Neuronal stem cell (in vitro differentiated cells): ENCODE data around the gene VCL.

ENCODE experiments used
- DNase-seq: peaks from one replicate; pipeline ENCODE4 v3.0.0-alpha.2; 2013; ENCODE audit warnings: low spot score
- H2AFZ ChIP-seq: one replicate; pipeline ENCODE4 v1.6.1; 2013; ENCODE audit warnings: mild to moderate bottlenecking, low read length, inconsistent platforms
- H2AK5ac ChIP-seq: 2 replicates; pipeline ENCODE4 v1.6.1; 2013; ENCODE audit warnings: low read depth, mild to moderate bottlenecking, inconsistent platforms, low read length, moderate library complexity, mixed read lengths
- H2BK120ac ChIP-seq: 2 replicates; pipeline ENCODE4 v1.6.1; 2013; ENCODE audit warnings: low read depth, mild to moderate bottlenecking, inconsistent platforms, low read length, moderate library complexity, mixed read lengths
- H2BK12ac ChIP-seq: one replicate; pipeline ENCODE4 v1.6.1; 2013; ENCODE audit warnings: low read length, inconsistent platforms
- H2BK15ac ChIP-seq: 2 replicates; pipeline ENCODE4 v1.6.1; 2013; ENCODE audit warnings: mild to moderate bottlenecking, low read length, inconsistent platforms, mixed read lengths
- H2BK5ac ChIP-seq: one replicate; pipeline ENCODE4 v1.6.1; 2013; ENCODE audit warnings: inconsistent platforms, mild to moderate bottlenecking, low read length, moderate library complexity
- H3K14ac ChIP-seq: one replicate; pipeline ENCODE4 v1.6.1; 2013; ENCODE audit warnings: low read length, inconsistent platforms
- H3K18ac ChIP-seq: 2 replicates; pipeline ENCODE4 v1.6.1; 2013; ENCODE audit warnings: low read length, inconsistent platforms
- H3K23ac ChIP-seq: 2 replicates; pipeline ENCODE4 v1.6.1; 2013; ENCODE audit warnings: low read depth, mild to moderate bottlenecking, mixed read lengths, low read length, inconsistent platforms; ENCODE audit not compliant: poor library complexity
- H3K27ac ChIP-seq: replicated peaks from 3 replicates; pipeline ENCODE4 v1.5.1; 2013; ENCODE audit warnings: low read length, inconsistent platforms
- H3K27me3 ChIP-seq, 3 experiments: 2 replicates each; pipeline ENCODE4 v1.6.1; 2013; ENCODE audit warnings: low read length in 3 of 3, mild to moderate bottlenecking in 2 of 3, inconsistent platforms in 1 of 3, low read depth in 1 of 3, mixed read lengths in 1 of 3, moderate library complexity in 1 of 3; ENCODE audit not compliant: control insufficient read depth in 3 of 3, insufficient read depth in 3 of 3
- H3K36me3 ChIP-seq, 2 donors: replicated peaks in 1 of 2; 2 replicates each; pipeline ENCODE4 v1.6.1; 2013; ENCODE audit warnings: low read length in 2 of 2; ENCODE audit not compliant: control insufficient read depth in 2 of 2, insufficient read depth in 2 of 2
- H3K4ac ChIP-seq: 2 replicates; pipeline ENCODE4 v1.6.1; 2013; ENCODE audit warnings: inconsistent platforms, mild to moderate bottlenecking, low read length, moderate library complexity
- H3K4me1 ChIP-seq, 2 donors: 1 replicate in 1 of 2; 2 replicates in 1 of 2; pipeline ENCODE4 v1.6.1; 2013; ENCODE audit warnings: low read length in 2 of 2, low read depth in 1 of 2; ENCODE audit not compliant: control insufficient read depth in 2 of 2, insufficient read depth in 1 of 2
- H3K4me2 ChIP-seq: one replicate; pipeline ENCODE4 v1.6.1; 2013; ENCODE audit warnings: mild to moderate bottlenecking, low read length, inconsistent platforms; ENCODE audit not compliant: insufficient read depth, poor library complexity, severe bottlenecking
- H3K4me3 ChIP-seq, 2 donors: 2 replicates each; pipeline ENCODE4 v1.5.1; 2013; ENCODE audit warnings: low read length in 2 of 2, mild to moderate bottlenecking in 2 of 2, inconsistent platforms in 1 of 2, moderate library complexity in 1 of 2
- H3K79me1 ChIP-seq: one replicate; pipeline ENCODE4 v1.6.1; 2013; ENCODE audit warnings: low read depth, mild to moderate bottlenecking, inconsistent platforms, low read length, moderate library complexity
- H3K9ac ChIP-seq: one replicate; pipeline ENCODE4 v1.6.1; 2013; ENCODE audit warnings: mild to moderate bottlenecking, low read depth, low read length, inconsistent platforms; ENCODE audit not compliant: poor library complexity
- H3K9me3 ChIP-seq, 2 donors: replicated peaks in 1 of 2; 2 replicates each; pipeline versions ENCODE3 to v1.6.1; 2013; ENCODE audit warnings: low read length in 2 of 2, mild to moderate bottlenecking in 2 of 2, inconsistent platforms in 1 of 2, low read depth in 1 of 2, mixed read lengths in 1 of 2, moderate library complexity in 1 of 2; ENCODE audit not compliant: control insufficient read depth in 2 of 2, insufficient read depth in 1 of 2
- H4K8ac ChIP-seq: one replicate; pipeline ENCODE4 v1.6.1; 2013; ENCODE audit warnings: low read depth, mild to moderate bottlenecking, inconsistent platforms, low read length, moderate library complexity
- H4K91ac ChIP-seq: one replicate; pipeline ENCODE4 v1.6.1; 2013; ENCODE audit warnings: low read length, low read depth, mild to moderate bottlenecking, inconsistent platforms; ENCODE audit not compliant: poor library complexity
- WGBS, 2 donors: extraction: QIAGEN DNeasy Blood & Tissue Kit; methylation state at CpG; one replicate each; pipeline ENCODE4 v1.1.7; 2013; ENCODE audit warnings: missing lambda C conversion rate in 2 of 2, mixed read lengths in 1 of 2; ENCODE audit not compliant: insufficient read length in 2 of 2, insufficient replicate concordance in 1 of 2; ENCODE audit errors: extremely low coverage in 2 of 2; 5-methylcytosine and 5-hydroxymethylcytosine counted together

Gene VCL

GRCh38 chr10:74151879-74152722, 154.2 kb downstream of the VCL start:
- no peak overlapping the region for H4K8ac ChIP-seq
- H3K18ac ChIP-seq, result peak overlapping the region; percentile 96
- no peak overlapping the region for H2BK15ac ChIP-seq
- H3K14ac ChIP-seq, result no peak overlapping the region
- H3K4me3 ChIP-seq, result peak overlapping the region; percentile 69 to 89
- H3K27me3 ChIP-seq, result no peaks in the 10 kb centered on the region
- H3K4ac ChIP-seq, result no peak overlapping the region
- H3K79me1 ChIP-seq, result peaks cover 5% of the 10 kb centered on the region
- no peak overlapping the region for H2BK12ac ChIP-seq
- H3K9me3 ChIP-seq, result no peaks in the 10 kb centered on the region
- no peak overlapping the region for H2BK120ac ChIP-seq
- H4K91ac ChIP-seq, result no peak overlapping the region
- no CpG with 5 or more reads among the region's 5 CpGs for WGBS, 2 donors
- peak overlapping the region; percentile 92 for H3K27ac ChIP-seq
- H2AFZ ChIP-seq, result peak overlapping the region; percentile 91
- H3K23ac ChIP-seq, result no peak overlapping the region
- H2BK5ac ChIP-seq, result peak overlapping the region; percentile 94
- peak overlapping the region; percentile 69 for H3K4me2 ChIP-seq
- no peak overlapping the region for H2AK5ac ChIP-seq
- DNase-seq, result no peak
- H3K36me3 ChIP-seq, result peaks cover 0 to 9% of the 10 kb centered on the region in 2 donors
- peaks cover 0 to 7% of the 10 kb centered on the region in 2 donors for H3K4me1 ChIP-seq
- peak overlapping the region; percentile 9 for H3K9ac ChIP-seq

GRCh38 chr10:74153123-74153522, 155.2 kb downstream of the VCL start:
- no peak overlapping the region for H3K23ac ChIP-seq
- no peak overlapping the region for H2BK12ac ChIP-seq
- no peak for DNase-seq
- no CpG with 5 or more reads among the region's 4 CpGs for WGBS, 2 donors
- peaks cover 0 to 1% of the 10 kb centered on the region in 2 donors for H3K36me3 ChIP-seq
- peaks cover 0 to 7% of the 10 kb centered on the region in 2 donors for H3K4me1 ChIP-seq
- no peak overlapping the region for H3K27ac ChIP-seq
- no peak overlapping the region for H2BK120ac ChIP-seq
- no peak overlapping the region for H3K4me2 ChIP-seq
- no peak overlapping the region for H2BK5ac ChIP-seq
- no peak overlapping the region for H3K4me3 ChIP-seq
- H2AFZ ChIP-seq, result no peak overlapping the region
- peaks cover 5% of the 10 kb centered on the region for H3K79me1 ChIP-seq
- H2AK5ac ChIP-seq, result no peak overlapping the region
- no peak overlapping the region for H3K18ac ChIP-seq
- no peak overlapping the region for H4K91ac ChIP-seq
- H3K14ac ChIP-seq, result no peak overlapping the region
- H3K9ac ChIP-seq, result no peak overlapping the region
- H2BK15ac ChIP-seq, result no peak overlapping the region
- no peaks in the 10 kb centered on the region for H3K9me3 ChIP-seq
- H4K8ac ChIP-seq, result no peak overlapping the region
- no peaks in the 10 kb centered on the region for H3K27me3 ChIP-seq
- H3K4ac ChIP-seq, result no peak overlapping the region

- no peak overlapping the region for H3K27ac ChIP-seq
Measured at GRCh38 chr10:74153676-74154075, 155.8 kb downstream of the VCL start.

GRCh38 chr10:74156919-74157289, 159.0 kb downstream of the VCL start:
- Histone ChIP-seq H3K4me2 (no peak overlapping the region), H3K23ac (no peak overlapping the region), H3K27ac (no peak overlapping the region), H3K36me3 (no peaks in the 10 kb centered on the region), H3K4me3 (no peak overlapping the region), H3K4ac (no peak overlapping the region), H2AK5ac (no peak overlapping the region), H3K27me3 (no peaks in the 10 kb centered on the region), H3K4me1 (peaks cover 0 to 5% of the 10 kb centered on the region in 2 donors), H3K9me3 (no peaks in the 10 kb centered on the region), H4K8ac (no peak overlapping the region), H2BK15ac (no peak overlapping the region), H3K79me1 (peaks cover 3% of the 10 kb centered on the region), H3K14ac (no peak overlapping the region), H2BK12ac (no peak overlapping the region), H3K18ac (no peak overlapping the region), H2AFZ (no peak overlapping the region), H4K91ac (no peak overlapping the region), H2BK120ac (no peak overlapping the region), H3K9ac (no peak overlapping the region), H2BK5ac (no peak overlapping the region)
- no peak for DNase-seq
- no CpG with 5 or more reads among the region's 2 CpGs for WGBS, 2 donors

More at GRCh38 chr10:74153676-74154075, 155.8 kb downstream of the VCL start:
- no peak overlapping the region for H3K4me2 ChIP-seq
- no peak overlapping the region for H3K4me3 ChIP-seq
- H4K8ac ChIP-seq, result no peak overlapping the region
- no peak overlapping the region for H2BK15ac ChIP-seq
- H3K27me3 ChIP-seq, result no peaks in the 10 kb centered on the region
- no peak overlapping the region for H3K23ac ChIP-seq
- H2BK120ac ChIP-seq, result no peak overlapping the region
- no peak overlapping the region for H2BK12ac ChIP-seq
- H4K91ac ChIP-seq, result no peak overlapping the region
- no peak overlapping the region for H2AFZ ChIP-seq
- no peak overlapping the region for H2BK5ac ChIP-seq
- H3K18ac ChIP-seq, result no peak overlapping the region
- H3K36me3 ChIP-seq, result no peaks in the 10 kb centered on the region
- no peak overlapping the region for H2AK5ac ChIP-seq
- DNase-seq, result no peak
- H3K9me3 ChIP-seq, result no peaks in the 10 kb centered on the region
- no peak overlapping the region for H3K4ac ChIP-seq
- H3K79me1 ChIP-seq, result peaks cover 5% of the 10 kb centered on the region
- no peak overlapping the region for H3K9ac ChIP-seq
- no CpG with 5 or more reads among the region's 4 CpGs for WGBS, 2 donors
- H3K4me1 ChIP-seq, result peaks cover 0 to 7% of the 10 kb centered on the region in 2 donors
- H3K14ac ChIP-seq, result no peak overlapping the region
